GM23248 (cell line): ENCODE measurements around the gene IL22. TPM values are rescaled to one million over a fixed set of nuclear protein-coding genes. Genes with fewer than 3 reads are reported as not detected.

Experiments used
- DNase-seq: peaks from one replicate; pipeline ENCODE4 v3.0.0-alpha.2; 2015
- H2AFZ ChIP-seq: fragments of 200-600 bp; sonication (generic); 2 replicates; pipeline ENCODE4 v1.6.1; 2016; ENCODE audit warnings: antibody characterized with exemption
- H3F3A ChIP-seq: fragments of 200-600 bp; sonication (generic); 2 replicates; pipeline ENCODE4 v1.6.1; 2016; ENCODE audit warnings: mild to moderate bottlenecking, antibody characterized with exemption, mixed run types; ENCODE audit not compliant: insufficient read depth
- H3K27ac ChIP-seq: fragments of 200-600 bp; sonication (generic); 2 replicates; pipeline ENCODE4 v1.5.1; 2016; ENCODE audit warnings: mild to moderate bottlenecking
- H3K27me3 ChIP-seq: fragments of 200-600 bp; sonication (generic); replicated peaks from 2 replicates; pipeline ENCODE4 v1.6.1; 2016; ENCODE audit warnings: mild to moderate bottlenecking; ENCODE audit not compliant: insufficient read depth
- H3K36me3 ChIP-seq: fragments of 200-600 bp; sonication (generic); 2 replicates; pipeline ENCODE4 v1.6.1; 2016; ENCODE audit warnings: low read depth, mild to moderate bottlenecking
- H3K4me1 ChIP-seq: fragments of 200-600 bp; sonication (generic); 2 replicates; pipeline ENCODE4 v1.6.1; 2016; ENCODE audit warnings: mild to moderate bottlenecking; ENCODE audit not compliant: insufficient read depth
- H3K4me2 ChIP-seq: fragments of 200-600 bp; sonication (generic); one replicate; pipeline ENCODE4 v1.6.1; 2016; ENCODE audit warnings: mild to moderate bottlenecking; ENCODE audit not compliant: unreplicated experiment
- H3K4me3 ChIP-seq: fragments of 200-600 bp; sonication (generic); 2 replicates; pipeline ENCODE4 v1.5.1; 2016; ENCODE audit warnings: mild to moderate bottlenecking
- H3K79me2 ChIP-seq: fragments of 200-600 bp; sonication (generic); 2 replicates; pipeline ENCODE4 v1.6.1; 2016; ENCODE audit warnings: mild to moderate bottlenecking; ENCODE audit not compliant: insufficient read depth
- H3K9ac ChIP-seq: fragments of 200-600 bp; sonication (generic); 2 replicates; pipeline ENCODE4 v1.6.1; 2016; ENCODE audit warnings: mild to moderate bottlenecking
- H3K9me2 ChIP-seq: fragments of 200-600 bp; sonication (generic); 2 replicates; pipeline ENCODE4 v1.6.1; 2016; ENCODE audit warnings: mixed run types, mild to moderate bottlenecking, moderate library complexity; ENCODE audit not compliant: insufficient read depth
- H3K9me3 ChIP-seq: fragments of 200-600 bp; sonication (generic); one replicate; pipeline ENCODE4 v1.6.1; 2017; ENCODE audit warnings: low read depth
- H4K20me1 ChIP-seq: fragments of 200-600 bp; sonication (generic); 2 replicates; pipeline ENCODE4 v1.6.0; 2016; ENCODE audit not compliant: insufficient read depth
- EZH2 ChIP-seq: fragments of 200-600 bp; sonication (generic); IDR thresholded peaks from 2 replicates; pipeline ENCODE4 v1.6.1; 2018; ENCODE audit warnings: antibody characterized with exemption, mild to moderate bottlenecking; ENCODE audit not compliant: insufficient read depth, poor library complexity, severe bottlenecking
- EZH2phosphoT487 ChIP-seq: fragments of 200-600 bp; sonication (generic); IDR thresholded peaks from 2 replicates; pipeline ENCODE4 v1.6.1; 2018; ENCODE audit warnings: antibody characterized with exemption, moderate library complexity, mild to moderate bottlenecking, low read depth; ENCODE audit not compliant: insufficient read depth
- WGBS, 2 experiments: methylation state at CpG; one replicate each; pipeline ENCODE4 v1.1.6; 2015 to 2017; ENCODE audit warnings: low lambda C conversion rate in 2 of 2, low coverage in 1 of 2; ENCODE audit errors: missing lambda C conversion rate in 2 of 2; 5-methylcytosine and 5-hydroxymethylcytosine counted together
- in situ Hi-C: fragments of 300-500 bp; cut with MboI; formaldehyde crosslinking; loops from 2 replicates; pipeline ENCODE4 v1.15.0; 2020
- polyA plus RNA-seq: library from polyadenylated mRNA; unstranded; fragments of >200 nt; fragmentation: Nextera tagmentation; extraction: Ambion mirVana; gene quantifications from 2 replicates; pipeline ENCODE4 v1.2.1, GENCODE V29; 2016
- total RNA-seq: library from RNA; depleted of rRNA; stranded (reverse); fragments of >200 nt; shearing (Covaris generic); gene quantifications from 2 replicates; pipeline ENCODE4 v1.2.3, GENCODE V29; 2014; rRNA removed

Gene IL22
- not detected in 2 replicates for total RNA-seq
- not detected in 2 replicates for polyA plus RNA-seq

- Histone ChIP-seq H3K79me2 (no peaks in the 10 kb centered on the region), H3F3A (peaks cover 3% of the 10 kb centered on the region), H3K4me3 (no peak within 1 kb of the TSS), H3K9ac (no peak within 1 kb of the TSS), H3K9me2 (no peaks in the 10 kb centered on the region), H2AFZ (no peak within 1 kb of the TSS), H3K36me3 (no peaks in the 10 kb centered on the region), H3K27ac (no peak within 1 kb of the TSS), H3K4me2 (no peak within 1 kb of the TSS), H3K9me3 (no peaks in the 10 kb centered on the region), H3K27me3 (no peaks in the 10 kb centered on the region; the same call in 1 of the 2 replicates), H4K20me1 (no peaks in the 10 kb centered on the region), H3K4me1 (peaks cover 2% of the 10 kb centered on the region)
- DNase-seq, result no peak
- 57 to 66% methylated on average over 7 of the region's 7 CpGs for WGBS, 2 experiments
- in situ Hi-C loops, result no loop called here
- TF ChIP-seq EZH2 (no peak), EZH2phosphoT487 (no peak)
These were observed at the start of gene IL22 for GRCh38 chr12:68253504-68253903. TSS of gene IL22 (minus strand) at chr12:68253604. CDS start at chr12:68253448, 156 bp downstream.

DNA sequence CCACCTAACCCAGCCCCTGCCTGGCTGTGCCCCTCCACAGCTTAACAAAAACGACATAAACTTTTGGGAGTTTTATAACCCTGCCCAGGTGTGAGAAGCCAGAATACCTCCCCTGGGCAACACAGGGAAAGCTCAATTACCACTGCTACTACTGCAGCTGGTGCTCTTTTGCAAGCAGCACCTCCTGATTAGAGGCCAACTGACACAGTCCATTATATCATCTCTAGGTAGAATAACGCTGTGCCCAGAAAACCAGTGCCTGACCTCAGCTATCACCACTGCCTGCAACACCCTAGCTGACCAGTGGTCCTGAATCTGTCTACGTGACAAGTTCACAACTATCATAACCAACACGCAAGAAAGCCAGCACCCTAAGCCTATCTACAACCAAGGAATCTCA lies 44.5 kb upstream of the IL22 start:
- H3K36me3 ChIP-seq, result 0 out of 2 replicates have a peak, but pooled peaks cover 15% of the 10 kb centered on the region
- H3F3A ChIP-seq, result no peaks in the 10 kb centered on the region
- WGBS, 2 experiments, result 78 to 88% methylated on average over 4 of the region's 4 CpGs
- no peak overlapping the region for H3K4me3 ChIP-seq
- H3K9me3 ChIP-seq, result no peaks in the 10 kb centered on the region
- 0 out of 2 replicates have a peak, but pooled peaks cover 4% of the 10 kb centered on the region for H3K79me2 ChIP-seq
- H3K9ac ChIP-seq, result no peak overlapping the region
- TF ChIP-seq EZH2phosphoT487 (no peak), EZH2 (no peak)
- H3K4me2 ChIP-seq, result no peak overlapping the region
- no peak for DNase-seq
- H3K27me3 ChIP-seq, result no peaks in the 10 kb centered on the region
- H3K4me1 ChIP-seq, result no peaks in the 10 kb centered on the region
- H3K27ac ChIP-seq, result no peak overlapping the region
- H4K20me1 ChIP-seq, result no peaks in the 10 kb centered on the region
- H2AFZ ChIP-seq, result no peak overlapping the region
- in situ Hi-C loops, result no loop called here
- no peaks in the 10 kb centered on the region for H3K9me2 ChIP-seq

GRCh38 chr12:68294251-68294650 lies 40.8 kb upstream of the IL22 start:
- Histone ChIP-seq H3K4me3 (no peak overlapping the region), H3K36me3 (0 out of 2 replicates have a peak, but pooled peaks cover 15% of the 10 kb centered on the region), H3F3A (no peaks in the 10 kb centered on the region), H4K20me1 (no peaks in the 10 kb centered on the region), H3K27ac (no peak overlapping the region), H3K9ac (no peak overlapping the region), H3K9me3 (no peaks in the 10 kb centered on the region), H3K79me2 (0 out of 2 replicates have a peak, but pooled peaks cover 4% of the 10 kb centered on the region), H2AFZ (no peak overlapping the region), H3K9me2 (no peaks in the 10 kb centered on the region), H3K4me2 (no peak overlapping the region), H3K27me3 (no peaks in the 10 kb centered on the region), H3K4me1 (0 out of 2 replicates have a peak, but pooled peaks cover 8% of the 10 kb centered on the region)
- 71 to 76% methylated on average over 2 of the region's 2 CpGs for WGBS, 2 experiments
- TF ChIP-seq EZH2 (no peak), EZH2phosphoT487 (no peak)
- DNase-seq, result no peak
- in situ Hi-C loops, result no loop called here

DNA sequence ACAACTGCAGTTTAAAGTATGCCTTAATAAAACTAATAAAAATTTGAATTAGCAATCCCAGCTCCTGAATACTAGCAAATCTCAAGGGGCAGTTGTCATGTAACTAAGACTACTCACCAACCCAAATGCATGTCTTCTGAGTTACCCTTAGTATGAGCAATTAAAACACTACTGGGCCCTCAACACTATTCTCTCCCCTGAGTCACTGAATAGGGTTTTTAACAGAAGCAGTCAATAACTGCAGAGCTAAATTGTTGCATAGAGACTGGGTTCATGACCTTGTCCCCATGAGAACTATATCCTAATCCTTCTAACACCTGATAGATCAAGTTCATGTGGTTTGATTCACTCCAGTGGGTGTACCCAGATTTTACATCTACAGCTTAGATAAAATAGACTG lies 39.9 kb upstream of the IL22 start:
- Histone ChIP-seq H3K4me3 (no peak overlapping the region), H3K27me3 (no peaks in the 10 kb centered on the region), H3K36me3 (0 out of 2 replicates have a peak, but pooled peaks cover 15% of the 10 kb centered on the region), H3K27ac (no peak overlapping the region), H2AFZ (no peak overlapping the region), H3K4me2 (no peak overlapping the region), H4K20me1 (no peaks in the 10 kb centered on the region), H3K9me3 (no peaks in the 10 kb centered on the region), H3K4me1 (0 out of 2 replicates have a peak, but pooled peaks cover 8% of the 10 kb centered on the region), H3K9ac (no peak overlapping the region), H3F3A (no peaks in the 10 kb centered on the region), H3K79me2 (no peaks in the 10 kb centered on the region), H3K9me2 (no peaks in the 10 kb centered on the region)
- TF ChIP-seq EZH2 (no peak), EZH2phosphoT487 (no peak)
- DNase-seq, result peak; percentile 29
- in situ Hi-C loops, result no loop called here
